Effector memory CD4-positive, alpha-beta T cell (primary cell): ENCODE results near the gene SIRT3.
"Not testable (repeated sequence)": the region's sequence is repeated elsewhere in the genome, so short reads cannot be mapped to it uniquely, and the experiment has no call there.

ENCODE experiments used
- DNase-seq, 3 donors: peaks; one replicate each; pipeline ENCODE4 v3.0.0-alpha.2; 2020
- H3K27ac ChIP-seq: 2 replicates; pipeline ENCODE4 v1.7.0; 2013; ENCODE audit warnings: mild to moderate bottlenecking, low read length, moderate library complexity; ENCODE audit not compliant: insufficient read depth, poor library complexity, severe bottlenecking
- H3K27me3 ChIP-seq: replicated peaks from 2 replicates; pipeline ENCODE4 v1.7.0; 2013; ENCODE audit warnings: mild to moderate bottlenecking, low read length; ENCODE audit not compliant: insufficient read depth, control insufficient read depth, poor library complexity, severe bottlenecking
- H3K36me3 ChIP-seq: 2 replicates; pipeline ENCODE4 v1.7.0; 2013; ENCODE audit warnings: mild to moderate bottlenecking, low read length, moderate library complexity; ENCODE audit not compliant: control insufficient read depth, insufficient read depth
- H3K4me1 ChIP-seq: 2 replicates; pipeline ENCODE4 v1.7.0; 2013; ENCODE audit warnings: low read length, mild to moderate bottlenecking; ENCODE audit not compliant: control insufficient read depth, insufficient read depth, poor library complexity, severe bottlenecking
- H3K4me3 ChIP-seq: 2 replicates; pipeline ENCODE4 v1.7.0; 2013; ENCODE audit warnings: low read length, low read depth, mild to moderate bottlenecking; ENCODE audit not compliant: insufficient read depth, poor library complexity, severe bottlenecking
- H3K9me3 ChIP-seq: 2 replicates; pipeline ENCODE4 v1.7.0; 2013; ENCODE audit warnings: mild to moderate bottlenecking, low read length, moderate library complexity; ENCODE audit not compliant: control insufficient read depth

The SIRT3 gene

GRCh38 chr11:225734-226453 is 10.2 kb downstream of the SIRT3 start:
- no peaks in the 10 kb centered on the region for H3K9me3 ChIP-seq
- no peak overlapping the region for H3K4me3 ChIP-seq
- no peaks in the 10 kb centered on the region for H3K27me3 ChIP-seq
- H3K36me3 ChIP-seq, result no peaks in the 10 kb centered on the region
- no peak for DNase-seq
- no peaks in the 10 kb centered on the region for H3K4me1 ChIP-seq
- H3K27ac ChIP-seq, result no peak overlapping the region

GRCh38 chr11:224424-224823 is 11.7 kb downstream of the SIRT3 start:
- no peak for DNase-seq
- H3K4me3 ChIP-seq, result no peak overlapping the region
- no peak overlapping the region for H3K27ac ChIP-seq
- H3K36me3 ChIP-seq, result no peaks in the 10 kb centered on the region
- no peaks in the 10 kb centered on the region for H3K9me3 ChIP-seq
- no peaks in the 10 kb centered on the region for H3K4me1 ChIP-seq
- H3K27me3 ChIP-seq, result no peaks in the 10 kb centered on the region

- no peaks in the 10 kb centered on the region for H3K9me3 ChIP-seq
- H3K27ac ChIP-seq, result no peak overlapping the region
- no peaks in the 10 kb centered on the region for H3K4me1 ChIP-seq
- no peaks in the 10 kb centered on the region for H3K27me3 ChIP-seq
- DNase-seq, result no peak
- no peaks in the 10 kb centered on the region for H3K36me3 ChIP-seq
- no peak overlapping the region for H3K4me3 ChIP-seq
These were observed 12.3 kb downstream of the SIRT3 start for GRCh38 chr11:223884-224283.

GRCh38 chr11:223026-223789 is 12.9 kb downstream of the SIRT3 start:
- no peak overlapping the region for H3K27ac ChIP-seq
- no peaks in the 10 kb centered on the region for H3K9me3 ChIP-seq
- H3K27me3 ChIP-seq, result no peaks in the 10 kb centered on the region
- no peak for DNase-seq
- H3K4me3 ChIP-seq, result no peak overlapping the region
- H3K4me1 ChIP-seq, result no peaks in the 10 kb centered on the region
- no peaks in the 10 kb centered on the region for H3K36me3 ChIP-seq

GRCh38 chr11:221998-222789 is 13.9 kb downstream of the SIRT3 start:
- no peaks in the 10 kb centered on the region for H3K4me1 ChIP-seq
- H3K4me3 ChIP-seq, result no peak overlapping the region
- H3K36me3 ChIP-seq, result no peaks in the 10 kb centered on the region
- DNase-seq, result no peak
- no peaks in the 10 kb centered on the region for H3K27me3 ChIP-seq
- no peak overlapping the region for H3K27ac ChIP-seq
- no peaks in the 10 kb centered on the region for H3K9me3 ChIP-seq

GRCh38 chr11:221539-221938 is 14.6 kb downstream of the SIRT3 start:
- Histone ChIP-seq H3K36me3 (no peaks in the 10 kb centered on the region), H3K27me3 (no peaks in the 10 kb centered on the region), H3K9me3 (no peaks in the 10 kb centered on the region), H3K27ac (no peak overlapping the region), H3K4me1 (no peaks in the 10 kb centered on the region), H3K4me3 (no peak overlapping the region)
- no peak for DNase-seq

GRCh38 chr11:220641-221215 is 15.4 kb downstream of the SIRT3 start:
- H3K27ac ChIP-seq, H3K4me3 ChIP-seq, H3K9me3 ChIP-seq, H3K36me3 ChIP-seq, H3K4me1 ChIP-seq, H3K27me3 ChIP-seq, DNase-seq: not testable (repeated sequence)

GRCh38 chr11:218815-219593 is 17.1 kb downstream of the SIRT3 start:
- DNase-seq, result no peak
- Histone ChIP-seq H3K36me3 (peaks cover 17% of the 10 kb centered on the region), H3K27ac (no peak overlapping the region), H3K9me3 (no peaks in the 10 kb centered on the region), H3K4me3 (no peak overlapping the region), H3K4me1 (no peaks in the 10 kb centered on the region), H3K27me3 (no peaks in the 10 kb centered on the region)

DNA sequence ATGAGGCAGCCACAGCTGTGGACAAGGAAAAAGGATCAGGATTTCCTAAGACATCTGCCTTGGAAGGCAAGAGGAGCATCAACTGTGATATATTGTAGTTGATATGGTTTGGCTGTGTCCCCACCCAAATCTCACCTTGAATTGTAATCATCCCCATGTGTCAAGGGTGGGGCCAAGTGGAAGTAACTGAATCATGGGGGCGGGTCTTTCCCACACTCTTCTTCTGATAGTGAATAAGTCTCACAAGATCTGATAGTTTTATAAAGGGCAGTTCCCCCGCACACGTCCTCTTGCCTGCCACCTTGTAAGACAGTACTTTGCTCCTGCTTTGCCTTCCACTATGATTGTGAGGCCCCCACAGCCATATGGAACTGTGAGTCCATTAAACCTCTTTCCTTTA is 18.4 kb downstream of the SIRT3 start:
- DNase-seq, result no peak
- Histone ChIP-seq H3K36me3 (peaks cover 30% of the 10 kb centered on the region), H3K27me3 (no peaks in the 10 kb centered on the region), H3K4me1 (no peaks in the 10 kb centered on the region), H3K9me3 (no peaks in the 10 kb centered on the region), H3K4me3 (no peak overlapping the region), H3K27ac (no peak overlapping the region)
